Natural killer cell (primary cell): Measurements from ENCODE around the gene NTRK2. TPM values are rescaled to one million over a fixed set of nuclear protein-coding genes. Genes with fewer than 3 reads are reported as not detected.

Source experiments
- ATAC-seq, 3 donors: fragments of 150-1000 bp in 2 of 3; fragments of 200-7000 bp in 1 of 3; cut with Tn5 transposase; 1 replicate in 1 of 3; 2 replicates in 2 of 3; pipeline ENCODE4 v1.10.0; 2021; ENCODE audit warnings: mild to moderate bottlenecking in 2 of 3, moderate library complexity in 2 of 3
- DNase-seq, 2 donors: peaks; one replicate each; pipeline versions ENCODE4 v3.0.0 to v3.0.0-alpha.2; 2013 to 2021; ENCODE audit warnings: mixed read lengths in 1 of 2
- H3K27ac ChIP-seq: one replicate; pipeline ENCODE4 v1.5.1; 2013; ENCODE audit warnings: mild to moderate bottlenecking, low read length
- H3K27me3 ChIP-seq: one replicate; pipeline ENCODE4 v1.6.1; 2013; ENCODE audit warnings: low read length; ENCODE audit not compliant: control insufficient read depth, insufficient read depth
- H3K36me3 ChIP-seq: one replicate; pipeline ENCODE4 v1.6.1; 2013; ENCODE audit warnings: low read length; ENCODE audit not compliant: control insufficient read depth, insufficient read depth
- H3K4me1 ChIP-seq: one replicate; pipeline ENCODE4 v1.6.1; 2013; ENCODE audit warnings: low read length; ENCODE audit not compliant: control insufficient read depth, insufficient read depth
- H3K4me3 ChIP-seq: one replicate; pipeline ENCODE4 v1.5.1; 2013; ENCODE audit warnings: low read length
- H3K9me3 ChIP-seq: one replicate; pipeline ENCODE4 v1.6.1; 2013; ENCODE audit warnings: low read length; ENCODE audit not compliant: control insufficient read depth, insufficient read depth
- H3K27ac Mint-ChIP-seq, 2 donors: one replicate each; pipeline ENCODE4 v1.8.0; 2022; ENCODE audit warnings: mild to moderate bottlenecking in 2 of 2, mixed read lengths in 2 of 2, moderate library complexity in 1 of 2
- H3K27me3 Mint-ChIP-seq, 2 donors: one replicate each; pipeline ENCODE4 v1.8.0; 2022; ENCODE audit warnings: low read depth in 2 of 2, mixed read lengths in 2 of 2
- H3K36me3 Mint-ChIP-seq: one replicate; pipeline ENCODE4 v1.8.0; 2022; ENCODE audit warnings: mixed read lengths
- H3K4me1 Mint-ChIP-seq, 2 donors: one replicate each; pipeline ENCODE4 v1.8.0; 2022; ENCODE audit warnings: mixed read lengths in 2 of 2
- H3K4me3 Mint-ChIP-seq: one replicate; pipeline ENCODE4 v1.8.0; 2022; ENCODE audit warnings: mild to moderate bottlenecking, moderate library complexity, mixed read lengths
- H3K9me3 Mint-ChIP-seq, 2 donors: one replicate each; pipeline ENCODE4 v1.8.0; 2022; ENCODE audit warnings: mixed read lengths in 2 of 2
- CTCF ChIP-seq: fragments of 200-600 bp; IDR thresholded peaks from one replicate; pipeline ENCODE4 v1.8.0; 2022; ENCODE audit warnings: antibody characterized with exemption
- WGBS: methylation state at CpG from one replicate; pipeline ENCODE4 v1.1.7; 2013; ENCODE audit warnings: missing lambda C conversion rate; ENCODE audit not compliant: insufficient coverage; 5-methylcytosine and 5-hydroxymethylcytosine counted together
- intact Hi-C: fragments of 100-400 bp; cut with micrococcal nuclease; formaldehyde crosslinking; loops from one replicate; pipeline ENCODE4 v1.14.2; 2022
- total RNA-seq, 4 donors: library from RNA; stranded (reverse); fragments of 120-200 nt in 1 of 4; gene quantifications; one replicate each; pipeline versions ENCODE4 v1.2.3 to v1.2.4, GENCODE V29; 2013 to 2022

The NTRK2 gene
- total RNA-seq, 3 donors from 2014 or later (not counting 1 experiment from before 2014, with no cell fraction given), result 0.08 TPM; not detected in 2

- H3K4me1 ChIP-seq, result no peaks in the 10 kb centered on the region
- intact Hi-C loops, result no loop called here
- Mint-ChIP-seq H3K36me3 (no peaks in the 10 kb centered on the region), H3K4me3 (no peak overlapping the region), H3K4me1 (no peaks in the 10 kb centered on the region), H3K27ac (no peak overlapping the region), H3K27me3 (peaks cover 3 to 31% of the 10 kb centered on the region in 2 donors), H3K9me3 (no peaks in the 10 kb centered on the region)
- no peak for TF ChIP-seq CTCF
- no peaks in the 10 kb centered on the region for H3K27me3 ChIP-seq
- H3K27ac ChIP-seq, result no peak overlapping the region
- H3K36me3 ChIP-seq, result no peaks in the 10 kb centered on the region
- DNase-seq (no peak), ATAC-seq (no peak)
- H3K4me3 ChIP-seq, result no peak overlapping the region
- WGBS, result 66% methylated on average over 5 of the region's 5 CpGs
- H3K9me3 ChIP-seq, result no peaks in the 10 kb centered on the region
Observed at GRCh38 chr9:84804951-84805694, 135.6 kb downstream of the NTRK2 start.

GRCh38 chr9:84807431-84807830, 137.9 kb downstream of the NTRK2 start:
- WGBS, result 78% methylated on average over 5 of the region's 5 CpGs
- Mint-ChIP-seq H3K36me3 (no peaks in the 10 kb centered on the region), H3K27me3 (peaks cover 12 to 40% of the 10 kb centered on the region in 2 donors), H3K4me1 (no peaks in the 10 kb centered on the region), H3K27ac (no peak overlapping the region), H3K9me3 (no peaks in the 10 kb centered on the region), H3K4me3 (no peak overlapping the region)
- Histone ChIP-seq H3K36me3 (no peaks in the 10 kb centered on the region), H3K9me3 (no peaks in the 10 kb centered on the region), H3K27ac (no peak overlapping the region), H3K27me3 (no peaks in the 10 kb centered on the region), H3K4me1 (no peaks in the 10 kb centered on the region), H3K4me3 (no peak overlapping the region)
- intact Hi-C loops, result no loop called here
- DNase-seq (no peak), ATAC-seq (no peak)
- TF ChIP-seq CTCF, result no peak

GRCh38 chr9:84807870-84808390, 138.4 kb downstream of the NTRK2 start:
- Mint-ChIP-seq H3K4me1 (no peaks in the 10 kb centered on the region), H3K36me3 (no peaks in the 10 kb centered on the region), H3K27me3 (peaks cover 13 to 45% of the 10 kb centered on the region in 2 donors), H3K9me3 (no peaks in the 10 kb centered on the region), H3K4me3 (no peak overlapping the region), H3K27ac (no peak overlapping the region)
- no peak overlapping the region for H3K27ac ChIP-seq
- intact Hi-C loops, result no loop called here
- 93% methylated on average over 4 of the region's 4 CpGs for WGBS
- DNase-seq, result no peak
- no peaks in the 10 kb centered on the region for H3K36me3 ChIP-seq
- no peaks in the 10 kb centered on the region for H3K4me1 ChIP-seq
- TF ChIP-seq CTCF, result no peak
- no peak for ATAC-seq
- H3K27me3 ChIP-seq, result no peaks in the 10 kb centered on the region
- H3K9me3 ChIP-seq, result no peaks in the 10 kb centered on the region
- H3K4me3 ChIP-seq, result no peak overlapping the region

- Mint-ChIP-seq H3K4me1 (no peaks in the 10 kb centered on the region), H3K27ac (no peak overlapping the region), H3K36me3 (no peaks in the 10 kb centered on the region), H3K4me3 (no peak overlapping the region), H3K9me3 (no peaks in the 10 kb centered on the region), H3K27me3 (peaks cover 14 to 50% of the 10 kb centered on the region in 2 donors)
- DNase-seq (no peak), ATAC-seq (no peak)
- Histone ChIP-seq H3K9me3 (no peaks in the 10 kb centered on the region), H3K36me3 (no peaks in the 10 kb centered on the region), H3K4me1 (no peaks in the 10 kb centered on the region), H3K27ac (no peak overlapping the region), H3K4me3 (no peak overlapping the region), H3K27me3 (no peaks in the 10 kb centered on the region)
- TF ChIP-seq CTCF, result no peak
- intact Hi-C loops, result no loop called here
Observed at GRCh38 chr9:84808416-84808815, 138.9 kb downstream of the NTRK2 start.
